OCI-LY1 (cell line): ENCODE measurements around the gene KCNMB1.

ENCODE experiments used
- H2AFZ ChIP-seq: fragments of 200-600 bp; sonication (generic), shearing (Covaris generic); 2 replicates; pipeline ENCODE4 v1.6.0; 2014; ENCODE audit warnings: antibody characterized with exemption, mild to moderate bottlenecking, low read length
- H3F3A ChIP-seq: fragments of 200-600 bp; sonication (generic), shearing (Covaris generic); 2 replicates; pipeline ENCODE4 v1.6.0; 2014; ENCODE audit warnings: mild to moderate bottlenecking, antibody characterized with exemption, low read length, moderate library complexity; ENCODE audit not compliant: insufficient read depth
- H3K27ac ChIP-seq: fragments of 200-600 bp; sonication (generic); 2 replicates; pipeline ENCODE4 v1.5.1; 2014; ENCODE audit warnings: low read length, mixed run types, mild to moderate bottlenecking, low read depth; ENCODE audit not compliant: poor library complexity, severe bottlenecking
- H3K27me3 ChIP-seq: fragments of 200-600 bp; sonication (generic); 2 replicates; pipeline ENCODE4 v1.6.0; 2014; ENCODE audit warnings: antibody characterized with exemption, mild to moderate bottlenecking, low read length, moderate library complexity; ENCODE audit not compliant: insufficient read depth
- H3K36me3 ChIP-seq: fragments of 200-600 bp; sonication (generic); 2 replicates; pipeline ENCODE4 v1.6.1; 2014; ENCODE audit warnings: mild to moderate bottlenecking, antibody characterized with exemption, low read length, moderate library complexity, mixed read lengths; ENCODE audit not compliant: insufficient read depth
- H3K4me1 ChIP-seq: fragments of 200-600 bp; sonication (generic); 2 replicates; pipeline ENCODE4 v1.5.1; 2014; ENCODE audit warnings: mild to moderate bottlenecking, low read length, moderate library complexity; ENCODE audit not compliant: insufficient read depth, severe bottlenecking
- H3K4me2 ChIP-seq: fragments of 200-600 bp; sonication (generic), shearing (Covaris generic); 2 replicates; pipeline ENCODE4 v1.6.1; 2014; ENCODE audit warnings: low read length
- H3K4me3 ChIP-seq: fragments of 200-600 bp; sonication (generic); 2 replicates; pipeline ENCODE4 v1.5.1; 2014; ENCODE audit warnings: low read length, low read depth, mild to moderate bottlenecking, mixed read lengths; ENCODE audit not compliant: poor library complexity, severe bottlenecking
- H3K79me2 ChIP-seq: fragments of 200-600 bp; shearing (Covaris generic); 2 replicates; pipeline ENCODE4 v1.6.1; 2016; ENCODE audit warnings: mixed run types, low read length, mixed read lengths; ENCODE audit not compliant: insufficient read depth
- H3K9ac ChIP-seq: fragments of 200-600 bp; sonication (generic), shearing (Covaris generic); 2 replicates; pipeline ENCODE4 v1.6.1; 2014; ENCODE audit warnings: mild to moderate bottlenecking, low read length, mixed read lengths
- H3K9me2 ChIP-seq: fragments of 200-600 bp; sonication (generic), shearing (Covaris generic); 2 replicates; pipeline ENCODE4 v1.6.1; 2014; ENCODE audit warnings: low read depth, mild to moderate bottlenecking, low read length, mixed read lengths
- H3K9me3 ChIP-seq: fragments of 200-600 bp; shearing (Covaris generic); 2 replicates; pipeline ENCODE4 v1.6.1; 2014; ENCODE audit warnings: low read length, mixed read lengths
- H4K20me1 ChIP-seq: fragments of 200-600 bp; sonication (generic), shearing (Covaris generic); 2 replicates; pipeline ENCODE4 v1.6.0; 2016; ENCODE audit warnings: mild to moderate bottlenecking, low read length; ENCODE audit not compliant: insufficient read depth
- CTCF ChIP-seq: fragments of 200-600 bp; sonication (generic), shearing (Covaris generic); IDR thresholded peaks from 2 replicates; pipeline ENCODE4 v1.5.1; 2017; ENCODE audit warnings: mild to moderate bottlenecking, antibody characterized with exemption, low read length, moderate library complexity, mixed read lengths
- EZH2 ChIP-seq: fragments of 200-600 bp; sonication (generic), shearing (Covaris generic); IDR thresholded peaks from 2 replicates; pipeline ENCODE4 v1.8.0; 2017; ENCODE audit warnings: borderline replicate concordance, mixed run types, mild to moderate bottlenecking, antibody characterized with exemption, low read length, moderate library complexity, mixed read lengths

Gene KCNMB1

DNA sequence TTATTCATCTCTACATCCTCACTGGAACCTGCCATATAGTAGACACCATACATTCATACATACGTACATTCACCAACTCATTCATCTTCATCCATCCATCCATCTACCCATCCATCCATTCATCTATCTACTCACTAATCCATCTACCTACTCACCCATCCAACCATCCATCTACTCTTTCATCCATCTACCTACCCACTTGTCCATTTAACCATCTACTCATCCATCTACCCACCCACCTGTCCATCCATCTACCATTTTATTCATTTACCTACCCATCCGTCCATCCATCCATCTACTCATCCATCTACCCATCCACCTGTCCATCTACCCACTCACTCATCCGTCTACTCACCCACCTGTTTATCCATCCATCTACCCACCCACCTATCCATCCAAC, 59.6 kb downstream of the KCNMB1 start:
- Histone ChIP-seq H3K4me1 (peaks cover 9% of the 10 kb centered on the region), H3K4me3 (no peak overlapping the region), H3K27ac (no peak overlapping the region), H3K9ac (no peak overlapping the region), H3F3A (no peaks in the 10 kb centered on the region), H3K27me3 (peaks cover 4% of the 10 kb centered on the region; the same call in 1 of the 2 replicates), H3K9me3 (no peaks in the 10 kb centered on the region), H4K20me1 (no peaks in the 10 kb centered on the region), H3K4me2 (no peak overlapping the region), H3K36me3 (no peaks in the 10 kb centered on the region), H2AFZ (no peak overlapping the region), H3K79me2 (no peaks in the 10 kb centered on the region), H3K9me2 (no peaks in the 10 kb centered on the region)
- TF ChIP-seq EZH2 (no peak), CTCF (no peak)

GRCh38 chr5:170327829-170328228, 61.3 kb downstream of the KCNMB1 start:
- Histone ChIP-seq H3K9me2 (no peaks in the 10 kb centered on the region), H3K79me2 (no peaks in the 10 kb centered on the region), H3K27ac (no peak overlapping the region), H3F3A (no peaks in the 10 kb centered on the region), H3K4me3 (no peak overlapping the region), H2AFZ (no peak overlapping the region), H3K9me3 (no peaks in the 10 kb centered on the region), H4K20me1 (no peaks in the 10 kb centered on the region), H3K9ac (no peak overlapping the region), H3K36me3 (no peaks in the 10 kb centered on the region), H3K27me3 (no peaks in the 10 kb centered on the region; the same call in 1 of the 2 replicates), H3K4me2 (no peak overlapping the region), H3K4me1 (peaks cover 9% of the 10 kb centered on the region)
- TF ChIP-seq EZH2 (no peak), CTCF (no peak)

DNA sequence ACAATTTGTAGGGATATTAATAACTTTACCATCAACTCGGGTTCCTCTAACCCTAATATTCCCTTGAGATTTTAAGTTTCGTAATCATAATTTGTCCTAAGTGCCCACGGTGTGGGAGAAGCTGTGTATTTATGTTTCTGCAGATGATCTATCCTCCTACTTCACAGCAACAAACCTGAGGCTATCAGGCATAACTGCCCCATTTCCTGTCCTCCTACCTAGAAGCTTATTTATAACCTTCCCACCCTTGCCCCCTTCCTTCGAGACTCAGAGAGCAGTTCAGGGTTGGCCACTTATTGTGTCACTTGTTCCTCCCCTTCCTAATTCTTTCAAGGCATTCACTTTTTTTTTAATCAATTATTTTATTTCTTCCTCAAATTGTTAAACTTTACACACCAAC, 62.0 kb downstream of the KCNMB1 start:
- Histone ChIP-seq H3K4me2 (no peak overlapping the region), H3K9me3 (no peaks in the 10 kb centered on the region), H3K36me3 (no peaks in the 10 kb centered on the region), H2AFZ (no peak overlapping the region), H3K27ac (no peak overlapping the region), H3K9ac (no peak overlapping the region), H3K79me2 (no peaks in the 10 kb centered on the region), H3K4me3 (no peak overlapping the region), H3K9me2 (no peaks in the 10 kb centered on the region), H3F3A (no peaks in the 10 kb centered on the region), H3K4me1 (peaks cover 9% of the 10 kb centered on the region), H4K20me1 (no peaks in the 10 kb centered on the region), H3K27me3 (no peaks in the 10 kb centered on the region; the same call in 1 of the 2 replicates)
- TF ChIP-seq EZH2: no peak
- no peak for TF ChIP-seq CTCF
